CD4-positive, alpha-beta T cell treated with Interleukin-2 at 100 ng/mL for 4 hours (primary cell): ENCODE data around the gene KCNF1.

Experiments used
- DNase-seq: peaks from one replicate; pipeline ENCODE4 v3.0.0-alpha.2; 2020; ENCODE audit warnings: low spot score

The KCNF1 gene

GRCh38 chr2:10920764-10921388 lies 9.1 kb downstream of the KCNF1 start:
- DNase-seq, result no peak

GRCh38 chr2:10921525-10921924 lies 9.8 kb downstream of the KCNF1 start:
- DNase-seq, result no peak

- DNase-seq, result no peak
Measured at GRCh38 chr2:10922307-10923007, 10.7 kb downstream of the KCNF1 start.

- DNase-seq, result no peak
Measured at GRCh38 chr2:10923008-10923375, 11.3 kb downstream of the KCNF1 start.

GRCh38 chr2:10923965-10924364 lies 12.2 kb downstream of the KCNF1 start:
- DNase-seq, result no peak

GRCh38 chr2:10924441-10924840 lies 12.7 kb downstream of the KCNF1 start:
- no peak for DNase-seq

- no peak for DNase-seq
Measured at GRCh38 chr2:10924859-10925258, 13.1 kb downstream of the KCNF1 start.

GRCh38 chr2:10926191-10926820 lies 14.6 kb downstream of the KCNF1 start:
- DNase-seq, result no peak

- no peak for DNase-seq
Measured at GRCh38 chr2:10930721-10931516, 19.2 kb downstream of the KCNF1 start.

- DNase-seq, result no peak
Measured at GRCh38 chr2:10931710-10932255, 20.0 kb downstream of the KCNF1 start.

GRCh38 chr2:10932345-10933151 lies 20.8 kb downstream of the KCNF1 start:
- DNase-seq, result no peak

- no peak for DNase-seq
Measured at GRCh38 chr2:10933700-10934225, 22.0 kb downstream of the KCNF1 start.

- no peak for DNase-seq
Measured at GRCh38 chr2:10934308-10934978, 22.7 kb downstream of the KCNF1 start.

GRCh38 chr2:10934979-10935350 lies 23.2 kb downstream of the KCNF1 start:
- DNase-seq, result no peak

- no peak for DNase-seq
Measured at GRCh38 chr2:10935366-10935918, 23.7 kb downstream of the KCNF1 start.

GRCh38 chr2:10935953-10936942 lies 24.5 kb downstream of the KCNF1 start:
- DNase-seq, result no peak

- no peak for DNase-seq
Measured at GRCh38 chr2:10939058-10939457, 27.3 kb downstream of the KCNF1 start.

GRCh38 chr2:10940596-10940995 lies 28.9 kb downstream of the KCNF1 start:
- DNase-seq, result no peak

- no peak for DNase-seq
Measured at GRCh38 chr2:10941383-10941782, 29.6 kb downstream of the KCNF1 start.
